Neural cell (in vitro differentiated cells): Measurements from ENCODE around the gene CHST2. TPM values are rescaled to one million over a fixed set of nuclear protein-coding genes. Genes with fewer than 3 reads are reported as not detected.

Experiments used
- H2AFZ ChIP-seq: fragments of 200-600, 300-800 bp; sonication (generic), shearing (Covaris generic); 2 replicates; pipeline ENCODE4 v1.6.0; 2014; ENCODE audit warnings: low read depth, mild to moderate bottlenecking, antibody characterized with exemption, low read length, moderate library complexity
- H3F3A ChIP-seq: fragments of 200-600 bp; shearing (Covaris generic); 2 replicates; pipeline ENCODE4 v1.6.1; 2016; ENCODE audit warnings: mild to moderate bottlenecking, moderate library complexity, mixed read lengths, antibody characterized with exemption, low read length; ENCODE audit not compliant: insufficient read depth, poor library complexity, severe bottlenecking
- H3K27ac ChIP-seq: fragments of 200-600, 300-800 bp; sonication (generic), shearing (Covaris generic); 2 replicates; pipeline ENCODE4 v1.5.1; 2014; ENCODE audit warnings: mild to moderate bottlenecking, low read length, moderate library complexity
- H3K27me3 ChIP-seq: fragments of 300-800, 200-600 bp; sonication (generic), shearing (Covaris generic); 2 replicates; pipeline ENCODE4 v1.6.0; 2014; ENCODE audit warnings: mild to moderate bottlenecking, low read depth, low read length, moderate library complexity; ENCODE audit not compliant: insufficient read depth
- H3K36me3 ChIP-seq: fragments of 300-800, 200-600 bp; sonication (generic), shearing (Covaris generic); 2 replicates; pipeline ENCODE4 v1.5.1; 2014; ENCODE audit warnings: mild to moderate bottlenecking, antibody characterized with exemption, low read length, moderate library complexity; ENCODE audit not compliant: insufficient read depth
- H3K4me2 ChIP-seq: fragments of 300-800, 200-600 bp; sonication (generic), shearing (Covaris generic); 2 replicates; pipeline ENCODE4 v1.6.0; 2014; ENCODE audit warnings: mild to moderate bottlenecking, low read length
- H3K4me3 ChIP-seq: fragments of 300-800, 200-600 bp; sonication (generic), shearing (Covaris generic); 2 replicates; pipeline ENCODE4 v1.5.1; 2014; ENCODE audit warnings: mild to moderate bottlenecking, low read length, moderate library complexity
- H3K79me2 ChIP-seq: fragments of 200-600 bp; shearing (Covaris generic); replicated peaks from 2 replicates; pipeline ENCODE4 v1.6.0; 2014; ENCODE audit warnings: mild to moderate bottlenecking, low read length, moderate library complexity; ENCODE audit not compliant: insufficient read depth
- H3K9ac ChIP-seq: fragments of 300-800, 200-600 bp; sonication (generic), shearing (Covaris generic); 2 replicates; pipeline ENCODE4 v1.6.1; 2016; ENCODE audit warnings: mild to moderate bottlenecking, low read length, mixed read lengths
- H3K9me2 ChIP-seq: fragments of 200-600 bp; shearing (Covaris generic); 2 replicates; pipeline ENCODE4 v1.6.1; 2016; ENCODE audit warnings: mild to moderate bottlenecking, low read length, mixed read lengths; ENCODE audit not compliant: insufficient read depth
- H3K9me3 ChIP-seq: fragments of 200-600, 300-800 bp; sonication (generic), shearing (Covaris generic); 2 replicates; pipeline ENCODE4 v1.6.1; 2016; ENCODE audit warnings: mild to moderate bottlenecking, mixed run types, low read length, moderate library complexity, mixed read lengths
- H4K20me1 ChIP-seq: fragments of 200-600 bp; shearing (Covaris generic); 2 replicates; pipeline ENCODE4 v1.6.1; 2016; ENCODE audit warnings: mild to moderate bottlenecking, mixed run types; ENCODE audit not compliant: insufficient read depth
- CTCF ChIP-seq: fragments of 450-650 bp; IDR thresholded peaks from 2 replicates; pipeline ENCODE4 v1.5.1; 2014; ENCODE audit warnings: antibody characterized with exemption, mild to moderate bottlenecking, moderate library complexity; ENCODE audit not compliant: poor library complexity, severe bottlenecking
- EP300 ChIP-seq: fragments of 450-650 bp; conservative IDR thresholded peaks from 2 replicates; pipeline ENCODE4 v1.6.1; 2014; ENCODE audit warnings: antibody characterized with exemption, mild to moderate bottlenecking, moderate library complexity; ENCODE audit not compliant: poor library complexity, severe bottlenecking
- EZH2 ChIP-seq: fragments of 200-600, 300-800 bp; shearing (Covaris generic), sonication (generic); IDR thresholded peaks from 2 replicates; pipeline ENCODE4 v1.6.1; 2014; ENCODE audit warnings: antibody characterized with exemption, low read length, borderline replicate concordance, mild to moderate bottlenecking; ENCODE audit not compliant: insufficient read depth, poor library complexity, severe bottlenecking
- MXI1 ChIP-seq: fragments of 450-650 bp; conservative IDR thresholded peaks from 2 replicates; pipeline ENCODE4 v1.6.1; 2014; ENCODE audit warnings: antibody characterized with exemption, mild to moderate bottlenecking; ENCODE audit not compliant: poor library complexity, severe bottlenecking
- POLR2AphosphoS5 ChIP-seq: IDR thresholded peaks from 2 replicates; pipeline ENCODE4 v1.6.1; 2012
- RAD21 ChIP-seq: fragments of 450-650 bp; conservative IDR thresholded peaks from 2 replicates; pipeline ENCODE4 v1.6.1; 2014; ENCODE audit warnings: antibody characterized with exemption, mild to moderate bottlenecking, moderate library complexity
- REST ChIP-seq: IDR thresholded peaks from 2 replicates; pipeline ENCODE4 v1.6.1; 2012; ENCODE audit warnings: borderline replicate concordance
- SMC3 ChIP-seq: fragments of 450-650 bp; conservative IDR thresholded peaks from 2 replicates; pipeline ENCODE4 v1.6.1; 2014; ENCODE audit warnings: antibody characterized with exemption, mild to moderate bottlenecking, moderate library complexity; ENCODE audit not compliant: poor library complexity
- TAF1 ChIP-seq: IDR thresholded peaks from 2 replicates; pipeline ENCODE4 v1.6.1; 2012; ENCODE audit warnings: low read depth
- polyA plus RNA-seq: library from polyadenylated mRNA; depleted of rRNA; stranded (reverse); fragments of >200 nt; gene quantifications from 2 replicates; pipeline ENCODE4 v1.2.3, GENCODE V29; 2014

Gene CHST2
- polyA plus RNA-seq, 1 donor from 2014 or later = 5.0 TPM

- Histone ChIP-seq H3K9me3 (no peaks in the 10 kb centered on the region), H2AFZ (no peak overlapping the region), H4K20me1 (no peaks in the 10 kb centered on the region), H3K27me3 (no peaks in the 10 kb centered on the region), H3K9ac (no peak overlapping the region), H3K79me2 (no peaks in the 10 kb centered on the region), H3K4me3 (no peak overlapping the region), H3K9me2 (no peaks in the 10 kb centered on the region), H3K27ac (no peak overlapping the region), H3K36me3 (no peaks in the 10 kb centered on the region), H3F3A (no peaks in the 10 kb centered on the region), H3K4me2 (no peak overlapping the region)
- TF ChIP-seq EZH2 = no peak
- no peak for TF ChIP-seq RAD21
- TF ChIP-seq REST = no peak
- TF ChIP-seq CTCF = no peak
- TF ChIP-seq SMC3 = no peak
- TF ChIP-seq EP300 = no peak
- TF ChIP-seq TAF1 = no peak
- TF ChIP-seq MXI1 = no peak
- no peak for TF ChIP-seq POLR2AphosphoS5
These were observed 31.6 kb downstream of the CHST2 start for GRCh38 chr3:143151004-143151731.

GRCh38 chr3:143152043-143152442 lies 32.5 kb downstream of the CHST2 start:
- no peak overlapping the region for H2AFZ ChIP-seq

More at GRCh38 chr3:143152043-143152442, 32.5 kb downstream of the CHST2 start:
- H3K4me2 ChIP-seq = no peak overlapping the region
- no peak overlapping the region for H3K27ac ChIP-seq
- H4K20me1 ChIP-seq = no peaks in the 10 kb centered on the region
- no peaks in the 10 kb centered on the region for H3F3A ChIP-seq
- H3K4me3 ChIP-seq = no peak overlapping the region
- no peak for TF ChIP-seq POLR2AphosphoS5
- TF ChIP-seq EP300 = no peak
- TF ChIP-seq MXI1 = no peak
- TF ChIP-seq RAD21 = no peak
- TF ChIP-seq SMC3 = no peak
- TF ChIP-seq TAF1 = no peak
- TF ChIP-seq EZH2 = no peak
- TF ChIP-seq REST = no peak
- no peak for TF ChIP-seq CTCF
- no peaks in the 10 kb centered on the region for H3K36me3 ChIP-seq
- no peaks in the 10 kb centered on the region for H3K9me3 ChIP-seq
- H3K79me2 ChIP-seq = no peaks in the 10 kb centered on the region
- no peaks in the 10 kb centered on the region for H3K9me2 ChIP-seq
- H3K27me3 ChIP-seq = no peaks in the 10 kb centered on the region
- H3K9ac ChIP-seq = no peak overlapping the region
